ENCODE measurements around the gene CLOCK.

DNA sequence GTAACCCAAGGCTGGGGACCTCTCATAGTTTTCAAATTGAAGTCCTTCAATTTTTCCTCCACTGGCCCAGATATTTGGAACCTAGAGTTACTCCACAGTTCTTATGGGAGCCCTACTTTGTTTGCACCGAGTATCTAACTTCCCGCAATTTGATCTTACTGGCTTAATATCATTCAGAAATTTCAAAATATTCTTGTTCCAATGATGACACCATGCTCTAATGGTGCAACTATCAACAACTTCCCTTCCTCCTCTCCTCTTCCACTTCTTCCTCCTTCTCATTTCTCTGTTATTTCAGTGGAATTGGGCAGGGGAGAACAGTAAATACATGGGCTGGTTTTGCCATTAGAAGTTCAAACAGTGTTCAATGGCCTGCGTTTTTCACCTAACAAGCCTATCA lies 25.1 kb upstream of the CLOCK start:
- no peak for TF ChIP-seq TAF1 (IDR thresholded peaks at IDR 0.05; ENCODE audit: borderline replicate concordance, insufficient read depth, low read length)
- no peak for TF ChIP-seq POLR2AphosphoS5 (IDR thresholded peaks at IDR 0.05; ENCODE audit: low read depth, low read length)

All from PFSK-1 (cell line).